Mesothelial cell of epicardium (in vitro differentiated cells): ENCODE results near the gene FBXW4. TPM values are rescaled to one million over a fixed set of nuclear protein-coding genes. Genes with fewer than 3 reads are reported as not detected.

ENCODE experiments used
- DNase-seq, 2 experiments: peaks; one replicate each; pipeline ENCODE4 v3.0.0; 2021; ENCODE audit warnings: low spot score in 2 of 2; ENCODE audit not compliant: unreplicated experiment in 2 of 2
- H3K27ac Mint-ChIP-seq: 2 replicates; pipeline ENCODE4 v1.8.0; 2021; ENCODE audit warnings: mixed read lengths
- H3K27me3 Mint-ChIP-seq: 2 replicates; pipeline ENCODE4 v1.8.0; 2021; ENCODE audit warnings: low read depth, mixed read lengths
- H3K36me3 Mint-ChIP-seq: 2 replicates; pipeline ENCODE4 v1.8.0; 2021; ENCODE audit warnings: mixed read lengths
- H3K4me1 Mint-ChIP-seq: 2 replicates; pipeline ENCODE4 v1.8.0; 2021; ENCODE audit warnings: mixed read lengths
- H3K4me3 Mint-ChIP-seq: 2 replicates; pipeline ENCODE4 v1.8.0; 2021; ENCODE audit warnings: mild to moderate bottlenecking, moderate library complexity, mixed read lengths
- H3K9me3 Mint-ChIP-seq: 2 replicates; pipeline ENCODE4 v1.8.0; 2021; ENCODE audit warnings: mixed read lengths
- total RNA-seq: library from RNA; stranded (reverse); gene quantifications from 3 replicates; pipeline ENCODE4 v1.2.1, GENCODE V29; 2021
- TF ChIP-seq, protein P1 (sequence below): fragments of 200-600 bp; sonication (generic); IDR thresholded peaks from one replicate; pipeline ENCODE4 v1.5.0; 2021; ENCODE audit warnings: antibody characterized with exemption; ENCODE audit not compliant: unreplicated experiment

Gene FBXW4
- total RNA-seq, 1 donor from 2014 or later: 65.9 TPM

DNA sequence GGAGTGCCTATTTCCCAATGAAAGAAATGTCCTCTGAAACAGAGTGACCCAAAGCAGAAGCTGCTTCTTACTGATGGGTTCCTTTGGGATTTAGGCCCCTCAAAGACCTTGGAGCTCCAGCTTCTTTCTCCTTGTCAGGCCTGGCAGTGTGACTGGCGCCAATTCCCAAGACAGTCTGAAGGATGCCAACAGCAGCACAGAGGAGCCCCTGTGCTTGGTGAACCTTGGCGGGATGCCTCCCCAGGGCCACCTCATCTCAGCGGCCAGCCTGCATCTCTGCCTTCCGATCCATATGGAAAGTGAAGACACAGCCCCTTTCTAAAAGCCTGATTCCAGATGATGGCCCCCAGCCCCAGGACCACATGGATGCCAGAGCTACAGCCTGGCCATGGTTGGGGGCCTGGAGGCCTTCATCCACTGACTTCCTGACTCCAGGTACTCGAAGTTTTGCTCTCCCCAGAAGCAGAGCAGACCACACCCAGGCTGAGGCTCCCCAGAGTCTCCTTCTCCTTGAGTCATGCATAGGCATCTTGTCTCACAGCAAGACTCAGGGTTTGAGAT is 45.4 kb downstream of the FBXW4 start:
- Mint-ChIP-seq H3K36me3 (peaks cover 15% of the 10 kb centered on the region), H3K27me3 (no peaks in the 10 kb centered on the region), H3K27ac (no peak overlapping the region), H3K4me1 (no peaks in the 10 kb centered on the region), H3K4me3 (no peak overlapping the region), H3K9me3 (no peaks in the 10 kb centered on the region)
- TF ChIP-seq, protein P1, sequence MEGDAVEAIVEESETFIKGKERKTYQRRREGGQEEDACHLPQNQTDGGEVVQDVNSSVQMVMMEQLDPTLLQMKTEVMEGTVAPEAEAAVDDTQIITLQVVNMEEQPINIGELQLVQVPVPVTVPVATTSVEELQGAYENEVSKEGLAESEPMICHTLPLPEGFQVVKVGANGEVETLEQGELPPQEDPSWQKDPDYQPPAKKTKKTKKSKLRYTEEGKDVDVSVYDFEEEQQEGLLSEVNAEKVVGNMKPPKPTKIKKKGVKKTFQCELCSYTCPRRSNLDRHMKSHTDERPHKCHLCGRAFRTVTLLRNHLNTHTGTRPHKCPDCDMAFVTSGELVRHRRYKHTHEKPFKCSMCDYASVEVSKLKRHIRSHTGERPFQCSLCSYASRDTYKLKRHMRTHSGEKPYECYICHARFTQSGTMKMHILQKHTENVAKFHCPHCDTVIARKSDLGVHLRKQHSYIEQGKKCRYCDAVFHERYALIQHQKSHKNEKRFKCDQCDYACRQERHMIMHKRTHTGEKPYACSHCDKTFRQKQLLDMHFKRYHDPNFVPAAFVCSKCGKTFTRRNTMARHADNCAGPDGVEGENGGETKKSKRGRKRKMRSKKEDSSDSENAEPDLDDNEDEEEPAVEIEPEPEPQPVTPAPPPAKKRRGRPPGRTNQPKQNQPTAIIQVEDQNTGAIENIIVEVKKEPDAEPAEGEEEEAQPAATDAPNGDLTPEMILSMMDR: no peak
- DNase-seq: no peak

DNA sequence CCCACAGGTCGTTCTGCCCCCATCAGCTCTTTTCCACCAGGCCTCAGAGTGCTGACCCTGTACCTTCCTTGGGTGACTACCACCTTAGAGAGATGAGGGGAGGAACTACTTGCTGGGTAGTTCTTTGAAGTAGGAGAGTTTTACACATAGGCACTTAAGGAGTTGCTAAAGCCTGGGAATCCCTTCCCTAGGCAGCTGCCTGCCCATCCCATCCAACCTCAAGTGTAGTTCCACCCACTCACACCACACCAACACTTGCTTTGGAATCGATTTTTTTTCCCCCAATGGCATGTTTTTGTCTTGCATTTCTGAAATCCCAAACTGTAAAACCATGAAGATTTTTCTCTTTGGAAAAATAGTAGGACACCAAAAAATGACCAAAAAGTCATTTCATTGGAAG is 47.7 kb downstream of the FBXW4 start:
- DNase-seq: no peak
- H3K27ac Mint-ChIP-seq: no peak overlapping the region
- H3K27me3 Mint-ChIP-seq: no peaks in the 10 kb centered on the region

DNA sequence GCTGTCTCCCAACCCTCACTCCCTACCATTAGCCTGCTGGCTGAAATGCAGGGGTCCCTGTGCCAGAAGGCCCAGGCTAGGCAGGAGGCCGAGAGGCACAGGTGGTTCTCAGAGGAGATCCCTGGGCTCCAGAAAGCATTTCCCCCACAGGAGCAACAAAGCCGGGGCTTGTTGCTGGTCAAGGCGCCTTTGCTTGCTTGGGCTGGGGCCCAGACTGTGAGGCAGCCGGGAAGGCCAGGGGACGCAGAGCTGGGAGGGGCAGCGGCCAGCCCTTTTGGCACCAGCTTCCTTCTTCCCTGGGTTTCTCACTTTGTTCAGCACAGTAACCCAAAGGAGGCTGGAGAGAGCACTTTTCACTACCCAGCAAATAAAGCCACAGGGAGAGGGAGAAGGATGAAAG is 48.6 kb downstream of the FBXW4 start:
- DNase-seq: no peak
- no peaks in the 10 kb centered on the region for H3K9me3 Mint-ChIP-seq
- H3K36me3 Mint-ChIP-seq: peaks cover 18% of the 10 kb centered on the region
- no peaks in the 10 kb centered on the region for H3K4me1 Mint-ChIP-seq
- no peaks in the 10 kb centered on the region for H3K27me3 Mint-ChIP-seq
- H3K27ac Mint-ChIP-seq: no peak overlapping the region
- TF ChIP-seq, protein P1: no peak
- H3K4me3 Mint-ChIP-seq: no peak overlapping the region

More for the DNA sequence above, 47.7 kb downstream of the FBXW4 start:
- no peaks in the 10 kb centered on the region for H3K4me1 Mint-ChIP-seq
- H3K4me3 Mint-ChIP-seq: no peak overlapping the region
- TF ChIP-seq, protein P1: no peak
- no peaks in the 10 kb centered on the region for H3K9me3 Mint-ChIP-seq
- H3K36me3 Mint-ChIP-seq: peaks cover 15% of the 10 kb centered on the region

DNA sequence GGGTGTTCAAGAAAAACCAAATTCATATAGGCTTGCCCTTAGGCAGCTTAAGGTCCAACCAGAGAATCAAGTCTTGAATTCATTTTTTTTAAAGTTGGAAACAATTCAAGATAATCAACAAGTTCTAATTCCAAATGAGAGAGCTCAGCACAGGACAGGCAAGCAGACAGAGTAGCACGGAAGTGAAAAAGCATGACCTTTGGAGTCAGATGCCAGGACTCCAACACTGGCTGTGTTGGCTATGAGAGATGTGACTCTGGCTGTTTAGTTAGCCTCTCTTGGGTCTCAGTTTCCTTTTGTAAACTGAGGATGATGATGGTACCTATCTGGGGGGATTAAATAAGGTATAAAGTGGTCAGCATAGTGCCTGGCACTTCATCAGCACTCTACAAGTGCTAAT is 49.3 kb downstream of the FBXW4 start:
- TF ChIP-seq, protein P1: no peak
- H3K4me1 Mint-ChIP-seq: no peaks in the 10 kb centered on the region
- no peak for DNase-seq
- H3K36me3 Mint-ChIP-seq: peaks cover 19% of the 10 kb centered on the region
- H3K4me3 Mint-ChIP-seq: no peak overlapping the region
- H3K9me3 Mint-ChIP-seq: no peaks in the 10 kb centered on the region
- H3K27me3 Mint-ChIP-seq: no peaks in the 10 kb centered on the region
- no peak overlapping the region for H3K27ac Mint-ChIP-seq

DNA sequence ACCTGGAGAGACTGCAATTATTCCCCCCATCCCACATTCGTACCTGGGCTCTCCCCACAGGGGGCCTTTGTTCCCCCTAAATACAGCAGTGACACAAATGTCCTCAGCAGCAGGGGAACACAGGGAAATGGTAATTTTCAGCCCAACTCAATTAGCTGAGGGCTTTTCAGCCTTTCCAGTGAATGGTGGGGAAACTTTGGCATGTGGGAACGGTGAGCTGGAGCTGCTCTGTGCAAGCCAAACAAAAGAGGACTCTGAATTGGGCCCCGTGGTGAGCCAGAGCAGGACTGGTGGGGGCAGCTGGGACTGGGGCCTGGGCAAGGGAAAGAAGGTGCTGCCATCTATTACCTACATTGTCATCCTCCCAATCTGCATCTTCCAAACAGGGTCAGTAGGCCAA is 51.0 kb downstream of the FBXW4 start:
- Mint-ChIP-seq H3K4me3 (no peak overlapping the region), H3K36me3 (peaks cover 25% of the 10 kb centered on the region), H3K27ac (no peak overlapping the region), H3K27me3 (no peaks in the 10 kb centered on the region), H3K9me3 (no peaks in the 10 kb centered on the region), H3K4me1 (no peaks in the 10 kb centered on the region)
- DNase-seq: no peak
- TF ChIP-seq, protein P1: no peak

DNA sequence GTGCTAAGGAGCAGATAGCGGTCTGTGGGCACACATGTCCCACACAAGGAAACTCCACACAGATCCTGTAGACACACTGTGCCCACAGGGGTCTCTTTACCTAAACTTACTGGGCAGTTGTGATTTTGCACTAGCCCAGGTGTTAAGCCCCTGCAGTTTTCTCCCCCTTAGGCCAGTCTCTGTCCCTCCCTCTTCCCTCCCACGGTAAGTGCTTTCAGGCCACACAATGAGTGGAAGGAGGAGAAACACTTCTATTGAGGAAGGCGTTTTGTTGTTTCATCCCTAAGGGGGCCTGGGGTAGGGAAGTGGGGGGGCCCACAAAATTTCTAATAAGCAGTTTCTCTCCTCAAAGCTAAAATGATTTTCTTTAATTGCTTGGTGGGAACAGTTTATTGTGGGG is 51.4 kb downstream of the FBXW4 start:
- Mint-ChIP-seq H3K4me1 (no peaks in the 10 kb centered on the region), H3K36me3 (peaks cover 23% of the 10 kb centered on the region), H3K9me3 (no peaks in the 10 kb centered on the region), H3K27me3 (no peaks in the 10 kb centered on the region), H3K27ac (no peak overlapping the region), H3K4me3 (no peak overlapping the region)
- DNase-seq: no peak
- TF ChIP-seq, protein P1: no peak
